Natural killer cell (primary cell): Measurements from ENCODE around the gene TMEM190. TPM values are rescaled to one million over a fixed set of nuclear protein-coding genes. Genes with fewer than 3 reads are reported as not detected.

Experiments used
- ATAC-seq, 3 donors: fragments of 150-1000 bp in 2 of 3; fragments of 200-7000 bp in 1 of 3; cut with Tn5 transposase; 1 replicate in 1 of 3; 2 replicates in 2 of 3; pipeline ENCODE4 v1.10.0; 2021; ENCODE audit warnings: mild to moderate bottlenecking in 2 of 3, moderate library complexity in 2 of 3
- DNase-seq, 2 donors: peaks; one replicate each; pipeline versions ENCODE4 v3.0.0 to v3.0.0-alpha.2; 2013 to 2021; ENCODE audit warnings: mixed read lengths in 1 of 2
- H3K27ac ChIP-seq: one replicate; pipeline ENCODE4 v1.5.1; 2013; ENCODE audit warnings: mild to moderate bottlenecking, low read length
- H3K27me3 ChIP-seq: one replicate; pipeline ENCODE4 v1.6.1; 2013; ENCODE audit warnings: low read length; ENCODE audit not compliant: control insufficient read depth, insufficient read depth
- H3K36me3 ChIP-seq: one replicate; pipeline ENCODE4 v1.6.1; 2013; ENCODE audit warnings: low read length; ENCODE audit not compliant: control insufficient read depth, insufficient read depth
- H3K4me1 ChIP-seq: one replicate; pipeline ENCODE4 v1.6.1; 2013; ENCODE audit warnings: low read length; ENCODE audit not compliant: control insufficient read depth, insufficient read depth
- H3K4me3 ChIP-seq: one replicate; pipeline ENCODE4 v1.5.1; 2013; ENCODE audit warnings: low read length
- H3K9me3 ChIP-seq: one replicate; pipeline ENCODE4 v1.6.1; 2013; ENCODE audit warnings: low read length; ENCODE audit not compliant: control insufficient read depth, insufficient read depth
- H3K27ac Mint-ChIP-seq, 2 donors: one replicate each; pipeline ENCODE4 v1.8.0; 2022; ENCODE audit warnings: mild to moderate bottlenecking in 2 of 2, mixed read lengths in 2 of 2, moderate library complexity in 1 of 2
- H3K27me3 Mint-ChIP-seq, 2 donors: one replicate each; pipeline ENCODE4 v1.8.0; 2022; ENCODE audit warnings: low read depth in 2 of 2, mixed read lengths in 2 of 2
- H3K36me3 Mint-ChIP-seq: one replicate; pipeline ENCODE4 v1.8.0; 2022; ENCODE audit warnings: mixed read lengths
- H3K4me1 Mint-ChIP-seq, 2 donors: one replicate each; pipeline ENCODE4 v1.8.0; 2022; ENCODE audit warnings: mixed read lengths in 2 of 2
- H3K4me3 Mint-ChIP-seq: one replicate; pipeline ENCODE4 v1.8.0; 2022; ENCODE audit warnings: mild to moderate bottlenecking, moderate library complexity, mixed read lengths
- H3K9me3 Mint-ChIP-seq, 2 donors: one replicate each; pipeline ENCODE4 v1.8.0; 2022; ENCODE audit warnings: mixed read lengths in 2 of 2
- CTCF ChIP-seq: fragments of 200-600 bp; IDR thresholded peaks from one replicate; pipeline ENCODE4 v1.8.0; 2022; ENCODE audit warnings: antibody characterized with exemption
- WGBS: methylation state at CpG from one replicate; pipeline ENCODE4 v1.1.7; 2013; ENCODE audit warnings: missing lambda C conversion rate; ENCODE audit not compliant: insufficient coverage; 5-methylcytosine and 5-hydroxymethylcytosine counted together
- intact Hi-C: fragments of 100-400 bp; cut with micrococcal nuclease; formaldehyde crosslinking; loops from one replicate; pipeline ENCODE4 v1.14.2; 2022
- total RNA-seq, 4 donors: library from RNA; stranded (reverse); fragments of 120-200 nt in 1 of 4; gene quantifications; one replicate each; pipeline versions ENCODE4 v1.2.3 to v1.2.4, GENCODE V29; 2013 to 2022

TMEM190 gene
- total RNA-seq, 3 donors from 2014 or later (not counting 1 experiment from before 2014, with no cell fraction given) = not detected

GRCh38 chr19:55350620-55351315 lies 25.9 kb upstream of the TMEM190 start:
- DNase-seq (no peak), ATAC-seq (no peak)
- no peaks in the 10 kb centered on the region for H3K9me3 Mint-ChIP-seq
- Histone ChIP-seq H3K4me1 (peaks cover 21% of the 10 kb centered on the region), H3K4me3 (no peak overlapping the region), H3K27me3 (peaks cover 28% of the 10 kb centered on the region), H3K9me3 (no peaks in the 10 kb centered on the region), H3K36me3 (no peaks in the 10 kb centered on the region), H3K27ac (no peak overlapping the region)
- peaks cover 4 to 31% of the 10 kb centered on the region in 2 donors for H3K4me1 Mint-ChIP-seq
- H3K4me3 Mint-ChIP-seq = no peak overlapping the region
- H3K36me3 Mint-ChIP-seq = no peaks in the 10 kb centered on the region
- TF ChIP-seq CTCF = no peak
- WGBS = 64% methylated on average over 11 of the region's 11 CpGs
- intact Hi-C loops = no loop called here
- H3K27ac Mint-ChIP-seq = peak overlapping the region in 1 of 2 donors; percentile 74
- H3K27me3 Mint-ChIP-seq = peaks cover 22 to 31% of the 10 kb centered on the region in 2 donors

GRCh38 chr19:55352040-55352439 lies 24.6 kb upstream of the TMEM190 start:
- no peak for DNase-seq
- H3K4me1 Mint-ChIP-seq = peaks cover 4 to 31% of the 10 kb centered on the region in 2 donors
- peaks cover 25 to 32% of the 10 kb centered on the region in 2 donors for H3K27me3 Mint-ChIP-seq

GRCh38 chr19:55352549-55353145 lies 24.0 kb upstream of the TMEM190 start:
- H3K27ac ChIP-seq = no peak overlapping the region
- H3K9me3 ChIP-seq = no peaks in the 10 kb centered on the region
- DNase-seq (no peak), ATAC-seq (no peak)
- H3K4me1 Mint-ChIP-seq = peaks cover 4 to 31% of the 10 kb centered on the region in 2 donors
- H3K36me3 ChIP-seq = no peaks in the 10 kb centered on the region
- H3K36me3 Mint-ChIP-seq = no peaks in the 10 kb centered on the region
- H3K4me3 ChIP-seq = no peak overlapping the region
- H3K4me1 ChIP-seq = peaks cover 21% of the 10 kb centered on the region
- H3K27me3 Mint-ChIP-seq = peaks cover 31 to 37% of the 10 kb centered on the region in 2 donors
- H3K9me3 Mint-ChIP-seq = no peaks in the 10 kb centered on the region
- H3K27ac Mint-ChIP-seq = peak overlapping the region in 1 of 2 donors; percentile 77
- WGBS = 75% methylated on average over 25 of the region's 25 CpGs
- intact Hi-C loops = no loop called here
- peaks cover 28% of the 10 kb centered on the region for H3K27me3 ChIP-seq
- no peak for TF ChIP-seq CTCF
- peak overlapping the region; percentile 60 for H3K4me3 Mint-ChIP-seq

More at GRCh38 chr19:55352040-55352439, 24.6 kb upstream of the TMEM190 start:
- no peaks in the 10 kb centered on the region for H3K9me3 Mint-ChIP-seq
- intact Hi-C loops = no loop called here
- Histone ChIP-seq H3K4me3 (no peak overlapping the region), H3K27ac (no peak overlapping the region), H3K36me3 (no peaks in the 10 kb centered on the region), H3K27me3 (peaks cover 28% of the 10 kb centered on the region), H3K9me3 (no peaks in the 10 kb centered on the region), H3K4me1 (peaks cover 21% of the 10 kb centered on the region)
- ATAC-seq = no peak
- no peak overlapping the region for H3K4me3 Mint-ChIP-seq
- TF ChIP-seq CTCF = no peak
- peak overlapping the region in 1 of 2 donors; percentile 77 for H3K27ac Mint-ChIP-seq
- WGBS = 44% methylated on average over 6 of the region's 6 CpGs
- H3K36me3 Mint-ChIP-seq = no peaks in the 10 kb centered on the region
